WTC11 (cell line): Measurements from ENCODE around the gene FBXL14.

Experiments used
- CTCF ChIP-seq: fragments of 200-600 bp; IDR thresholded peaks from 2 replicates; pipeline ENCODE4 v1.8.0; 2022; ENCODE audit warnings: antibody characterized with exemption
- ETV6 ChIP-seq: sonication (generic); formaldehyde crosslinking; IDR thresholded peaks from 2 replicates; pipeline ENCODE4 v1.8.1; 2022; ENCODE audit warnings: mild to moderate bottlenecking, missing genetic modification reagents
- FOXK1 ChIP-seq: sonication (generic); formaldehyde crosslinking; IDR thresholded peaks from 2 replicates; pipeline ENCODE4 v1.8.0; 2022; ENCODE audit warnings: mild to moderate bottlenecking, moderate library complexity, missing genetic modification reagents
- IRF2 ChIP-seq: sonication (generic); formaldehyde crosslinking; IDR thresholded peaks from 2 replicates; pipeline ENCODE4 v1.8.0; 2022; ENCODE audit warnings: low read depth, missing genetic modification reagents, borderline replicate concordance
- SMAD3 ChIP-seq: sonication (generic); formaldehyde crosslinking; IDR thresholded peaks from 2 replicates; pipeline ENCODE4 v1.8.0; 2022; ENCODE audit warnings: missing genetic modification reagents, mild to moderate bottlenecking, borderline replicate concordance
- SOX15 ChIP-seq: fragments of 250-450 bp; sonication (Bioruptor Pico); IDR thresholded peaks from 2 replicates; pipeline ENCODE4 v1.9.0; 2021; ENCODE audit warnings: mild to moderate bottlenecking
- SP1 ChIP-seq: sonication (generic); formaldehyde crosslinking; conservative IDR thresholded peaks from 2 replicates; pipeline ENCODE4 v1.8.1; 2022; ENCODE audit warnings: missing genetic modification reagents
- TF ChIP-seq, protein P1 (sequence below): sonication (generic); formaldehyde crosslinking; IDR thresholded peaks from 2 replicates; pipeline ENCODE4 v1.8.1; 2022; ENCODE audit warnings: low read depth, missing genetic modification reagents, borderline replicate concordance
- TF ChIP-seq, protein P2 (sequence below): sonication (generic); formaldehyde crosslinking; IDR thresholded peaks from 2 replicates; pipeline ENCODE4 v1.8.0; 2022; ENCODE audit warnings: mild to moderate bottlenecking, missing genetic modification reagents

GRCh38 chr12:1544996-1545700 is 49.2 kb downstream of the FBXL14 start:
- TF ChIP-seq SMAD3 (CRISPR knock-in tag) (no peak), CTCF (no peak), FOXK1 (CRISPR knock-in tag) (no peak), SP1 (CRISPR knock-in tag) (no peak), IRF2 (no peak), ETV6 (CRISPR knock-in tag) (no peak), SOX15 (CRISPR knock-in tag) (no peak)
- TF ChIP-seq, protein P1, sequence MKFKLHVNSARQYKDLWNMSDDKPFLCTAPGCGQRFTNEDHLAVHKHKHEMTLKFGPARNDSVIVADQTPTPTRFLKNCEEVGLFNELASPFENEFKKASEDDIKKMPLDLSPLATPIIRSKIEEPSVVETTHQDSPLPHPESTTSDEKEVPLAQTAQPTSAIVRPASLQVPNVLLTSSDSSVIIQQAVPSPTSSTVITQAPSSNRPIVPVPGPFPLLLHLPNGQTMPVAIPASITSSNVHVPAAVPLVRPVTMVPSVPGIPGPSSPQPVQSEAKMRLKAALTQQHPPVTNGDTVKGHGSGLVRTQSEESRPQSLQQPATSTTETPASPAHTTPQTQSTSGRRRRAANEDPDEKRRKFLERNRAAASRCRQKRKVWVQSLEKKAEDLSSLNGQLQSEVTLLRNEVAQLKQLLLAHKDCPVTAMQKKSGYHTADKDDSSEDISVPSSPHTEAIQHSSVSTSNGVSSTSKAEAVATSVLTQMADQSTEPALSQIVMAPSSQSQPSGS (CRISPR knock-in tag): no peak
- TF ChIP-seq, protein P2, sequence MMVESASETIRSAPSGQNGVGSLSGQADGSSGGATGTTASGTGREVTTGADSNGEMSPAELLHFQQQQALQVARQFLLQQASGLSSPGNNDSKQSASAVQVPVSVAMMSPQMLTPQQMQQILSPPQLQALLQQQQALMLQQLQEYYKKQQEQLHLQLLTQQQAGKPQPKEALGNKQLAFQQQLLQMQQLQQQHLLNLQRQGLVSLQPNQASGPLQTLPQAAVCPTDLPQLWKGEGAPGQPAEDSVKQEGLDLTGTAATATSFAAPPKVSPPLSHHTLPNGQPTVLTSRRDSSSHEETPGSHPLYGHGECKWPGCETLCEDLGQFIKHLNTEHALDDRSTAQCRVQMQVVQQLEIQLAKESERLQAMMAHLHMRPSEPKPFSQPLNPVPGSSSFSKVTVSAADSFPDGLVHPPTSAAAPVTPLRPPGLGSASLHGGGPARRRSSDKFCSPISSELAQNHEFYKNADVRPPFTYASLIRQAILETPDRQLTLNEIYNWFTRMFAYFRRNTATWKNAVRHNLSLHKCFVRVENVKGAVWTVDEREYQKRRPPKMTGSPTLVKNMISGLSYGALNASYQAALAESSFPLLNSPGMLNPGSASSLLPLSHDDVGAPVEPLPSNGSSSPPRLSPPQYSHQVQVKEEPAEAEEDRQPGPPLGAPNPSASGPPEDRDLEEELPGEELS: no peak
